ENCODE data around the gene CCL27.

CCL27 gene

DNA sequence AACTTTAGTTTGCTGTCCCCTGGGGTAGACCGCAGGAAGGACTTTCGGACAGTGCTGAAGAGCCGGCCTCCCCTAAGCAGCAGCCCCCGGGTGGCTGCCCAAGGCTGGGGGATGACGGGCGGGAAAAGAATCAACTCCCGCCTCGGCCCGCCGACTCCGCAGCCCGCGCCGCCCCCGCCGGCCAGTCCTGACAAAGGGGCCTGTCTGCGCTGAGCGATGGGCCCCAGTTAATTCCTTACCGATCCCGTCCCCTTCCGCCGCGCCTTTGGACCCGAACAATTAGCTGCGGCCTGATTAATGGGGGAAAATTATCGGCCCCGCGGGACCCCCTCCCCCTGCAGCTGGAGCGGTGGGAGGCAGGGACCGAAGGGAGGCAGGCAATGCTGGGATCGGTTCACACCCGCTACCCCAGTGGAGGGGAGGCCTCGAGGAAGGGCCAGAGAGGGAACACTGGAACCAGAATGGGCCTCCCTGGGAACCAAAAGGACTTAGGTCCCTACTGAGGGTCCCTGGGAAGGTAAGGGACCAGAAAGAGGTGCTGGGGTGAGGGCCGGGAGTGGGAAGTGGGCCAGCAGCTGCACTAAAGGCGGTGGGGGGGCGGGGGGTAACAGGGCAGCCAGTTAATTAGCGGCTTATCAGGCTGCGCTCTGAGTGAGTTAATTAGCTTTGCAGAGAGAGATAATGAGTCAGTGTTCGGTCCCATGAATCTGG, 37.8 kb downstream of the CCL27 start:
- DNase-seq, result no peak

DNA sequence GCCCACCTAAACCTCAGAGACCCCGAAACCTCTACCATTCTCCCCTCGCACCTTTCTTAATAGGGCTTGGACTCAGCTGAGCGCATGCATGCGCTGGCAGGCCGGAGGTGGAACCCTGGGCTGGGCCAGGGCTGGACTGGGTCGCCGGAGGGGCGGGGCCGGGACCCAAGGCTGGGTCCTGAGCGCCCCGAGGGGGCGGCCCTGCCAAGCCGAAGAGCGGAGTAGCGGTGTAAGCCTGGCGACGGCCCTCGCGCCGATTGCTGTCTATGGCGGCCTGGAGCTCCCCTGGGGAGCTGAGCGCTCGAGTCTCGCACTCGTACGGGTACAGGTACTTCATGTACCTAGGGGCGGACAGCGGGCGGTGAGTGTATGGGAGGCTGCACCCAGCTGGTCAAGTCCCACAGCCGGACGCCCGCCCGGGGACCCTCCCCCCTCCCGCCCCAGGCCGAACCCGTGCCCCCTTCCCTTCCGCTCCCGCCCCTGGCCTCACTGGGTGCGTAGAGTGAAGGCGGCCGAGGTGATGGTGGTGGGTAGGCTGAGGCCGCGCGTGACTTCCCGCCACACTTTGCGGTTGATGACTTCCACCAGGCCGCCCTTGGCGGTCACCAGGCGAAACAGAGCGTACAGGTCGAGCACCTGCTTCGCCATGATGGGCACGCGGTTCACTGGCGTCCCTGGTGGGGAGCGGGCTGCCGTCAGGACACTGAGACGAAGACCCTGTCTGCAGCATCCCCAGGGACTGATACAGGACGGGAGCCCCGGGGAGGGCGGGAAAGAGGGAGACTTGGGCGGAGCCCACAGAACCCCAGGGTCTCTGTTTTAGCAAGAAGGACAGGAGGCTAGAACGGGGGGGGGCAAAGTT, 38.9 kb downstream of the CCL27 start:
- DNase-seq, result no peak

GRCh38 chr9:34620061-34620994, 42.1 kb downstream of the CCL27 start, which contains the start of gene DCTN3:
TSS of gene DCTN3 (minus strand) at chr9:34620495. CDS start at chr9:34620464, 31 bp downstream.
- peak; percentile 95 for DNase-seq

- DNase-seq, result no peak
Observed at GRCh38 chr9:34615132-34615531, 47.3 kb downstream of the CCL27 start.

- peak; percentile 68 for DNase-seq
Observed at GRCh38 chr9:34612788-34613390, 49.6 kb downstream of the CCL27 start.

All from fibroblast of skin of right biceps (primary cell).